Measurements from ENCODE around the gene PCDHGA8.

DNA sequence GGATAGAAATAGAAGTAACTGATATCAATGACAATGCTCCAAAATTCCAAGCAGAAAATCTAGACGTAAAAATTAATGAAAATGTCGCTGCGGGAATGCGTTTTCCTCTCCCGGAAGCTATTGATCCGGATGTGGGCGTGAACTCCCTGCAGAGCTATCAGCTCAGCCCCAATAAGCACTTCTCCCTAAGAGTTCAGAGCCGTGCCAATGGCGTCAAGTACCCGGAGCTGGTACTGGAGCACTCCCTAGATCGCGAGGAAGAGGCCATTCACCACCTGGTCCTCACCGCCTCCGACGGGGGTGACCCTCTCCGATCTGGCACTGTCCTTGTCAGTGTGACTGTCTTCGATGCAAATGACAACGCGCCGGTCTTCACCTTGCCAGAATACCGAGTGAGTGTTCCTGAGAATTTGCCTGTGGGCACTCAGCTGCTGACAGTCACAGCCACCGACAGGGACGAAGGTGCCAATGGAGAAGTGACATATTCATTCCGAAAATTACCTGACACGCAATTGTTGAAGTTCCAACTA, 21.2 kb downstream of the PCDHGA8 start:
- TF ChIP-seq, protein P1, sequence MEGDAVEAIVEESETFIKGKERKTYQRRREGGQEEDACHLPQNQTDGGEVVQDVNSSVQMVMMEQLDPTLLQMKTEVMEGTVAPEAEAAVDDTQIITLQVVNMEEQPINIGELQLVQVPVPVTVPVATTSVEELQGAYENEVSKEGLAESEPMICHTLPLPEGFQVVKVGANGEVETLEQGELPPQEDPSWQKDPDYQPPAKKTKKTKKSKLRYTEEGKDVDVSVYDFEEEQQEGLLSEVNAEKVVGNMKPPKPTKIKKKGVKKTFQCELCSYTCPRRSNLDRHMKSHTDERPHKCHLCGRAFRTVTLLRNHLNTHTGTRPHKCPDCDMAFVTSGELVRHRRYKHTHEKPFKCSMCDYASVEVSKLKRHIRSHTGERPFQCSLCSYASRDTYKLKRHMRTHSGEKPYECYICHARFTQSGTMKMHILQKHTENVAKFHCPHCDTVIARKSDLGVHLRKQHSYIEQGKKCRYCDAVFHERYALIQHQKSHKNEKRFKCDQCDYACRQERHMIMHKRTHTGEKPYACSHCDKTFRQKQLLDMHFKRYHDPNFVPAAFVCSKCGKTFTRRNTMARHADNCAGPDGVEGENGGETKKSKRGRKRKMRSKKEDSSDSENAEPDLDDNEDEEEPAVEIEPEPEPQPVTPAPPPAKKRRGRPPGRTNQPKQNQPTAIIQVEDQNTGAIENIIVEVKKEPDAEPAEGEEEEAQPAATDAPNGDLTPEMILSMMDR (optimal IDR thresholded peaks at IDR 0.05 in 1 of 3, IDR thresholded peaks at IDR 0.05 in 1 of 3, conservative IDR thresholded peaks at IDR 0.05 in 1 of 3; ENCODE audit: extremely low read depth in 1 of 3, insufficient read depth in 2 of 3, low read length in 3 of 3), result no peak
- TF ChIP-seq EZH2 (IDR thresholded peaks at IDR 0.05; ENCODE audit: low read length), result no peak
